Ishikawa (cell line): ENCODE measurements around the gene DNAH12.

Source experiments
- CEBPB ChIP-seq: IDR thresholded peaks from 2 replicates; pipeline ENCODE4 v1.6.1; 2012
- EP300 ChIP-seq: IDR thresholded peaks from 2 replicates; pipeline ENCODE4 v1.6.1; 2012; ENCODE audit warnings: borderline replicate concordance
- NFIC ChIP-seq: IDR thresholded peaks from 2 replicates; pipeline ENCODE4 v1.6.1; 2012
- RAD21 ChIP-seq: IDR thresholded peaks from 2 replicates; pipeline ENCODE4 v1.6.1; 2012; ENCODE audit warnings: low read depth
- REST ChIP-seq: IDR thresholded peaks from 2 replicates; pipeline ENCODE4 v1.6.1; 2012; ENCODE audit warnings: low read depth, mild to moderate bottlenecking
- TAF1 ChIP-seq: IDR thresholded peaks from 2 replicates; pipeline ENCODE4 v1.6.1; 2012; ENCODE audit warnings: low read depth, mild to moderate bottlenecking
- TEAD4 ChIP-seq: IDR thresholded peaks from 2 replicates; pipeline ENCODE4 v1.6.1; 2012
- YY1 ChIP-seq: IDR thresholded peaks from 2 replicates; pipeline ENCODE4 v1.6.1; 2012; ENCODE audit warnings: low read depth
- TF ChIP-seq, protein P1 (sequence below): IDR thresholded peaks from 2 replicates; pipeline ENCODE4 v1.6.1; 2012
- TF ChIP-seq, protein P2 (sequence below): IDR thresholded peaks from 2 replicates; pipeline ENCODE4 v1.6.1; 2012

DNA sequence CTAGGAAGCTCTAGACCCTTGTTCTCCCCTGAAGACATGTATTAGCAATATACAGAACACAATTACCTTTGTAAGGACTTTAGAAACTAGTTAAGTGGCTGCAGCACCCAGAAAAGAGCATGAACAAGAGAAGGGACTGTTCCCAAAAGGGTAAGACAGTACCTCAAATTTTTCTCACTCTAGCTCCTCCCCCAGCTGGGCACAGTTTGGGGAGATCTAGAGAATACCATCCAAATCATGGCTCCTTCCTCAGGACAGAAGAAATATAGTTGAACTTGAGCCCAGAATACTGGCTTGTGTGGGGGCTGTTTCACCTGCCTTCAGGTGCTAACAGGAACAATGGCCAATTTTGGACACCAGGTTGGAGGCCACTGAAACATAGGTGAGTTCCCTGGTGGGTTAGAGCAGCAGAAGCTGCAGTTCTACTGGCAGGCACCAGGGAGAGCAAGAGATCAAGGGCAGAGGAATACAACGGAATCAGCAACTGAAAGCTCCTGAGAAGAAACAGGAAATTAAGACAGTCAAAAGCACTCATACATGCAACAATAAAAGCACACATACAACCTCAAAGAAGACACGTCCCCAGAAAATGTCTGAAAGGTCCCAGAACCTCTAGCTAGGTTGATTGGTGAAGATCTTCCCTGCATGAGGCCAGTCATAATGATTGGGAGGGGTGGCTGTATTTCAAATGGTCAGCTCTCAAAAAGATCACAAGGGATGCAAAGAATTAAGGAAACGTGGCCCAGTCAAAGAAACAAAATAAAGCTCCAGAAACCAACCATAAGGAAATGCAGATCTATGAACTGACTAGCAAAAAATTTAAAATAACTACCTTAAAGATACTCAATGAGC, 146.7 kb downstream of the DNAH12 start:
- TF ChIP-seq REST (no peak), CEBPB (no peak), EP300 (no peak), RAD21 (peak; percentile 89), TAF1 (no peak), YY1 (no peak), NFIC (no peak), TEAD4 (no peak)
- TF ChIP-seq, protein P1, sequence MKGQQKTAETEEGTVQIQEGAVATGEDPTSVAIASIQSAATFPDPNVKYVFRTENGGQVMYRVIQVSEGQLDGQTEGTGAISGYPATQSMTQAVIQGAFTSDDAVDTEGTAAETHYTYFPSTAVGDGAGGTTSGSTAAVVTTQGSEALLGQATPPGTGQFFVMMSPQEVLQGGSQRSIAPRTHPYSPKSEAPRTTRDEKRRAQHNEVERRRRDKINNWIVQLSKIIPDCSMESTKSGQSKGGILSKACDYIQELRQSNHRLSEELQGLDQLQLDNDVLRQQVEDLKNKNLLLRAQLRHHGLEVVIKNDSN = no peak
- TF ChIP-seq, protein P2, sequence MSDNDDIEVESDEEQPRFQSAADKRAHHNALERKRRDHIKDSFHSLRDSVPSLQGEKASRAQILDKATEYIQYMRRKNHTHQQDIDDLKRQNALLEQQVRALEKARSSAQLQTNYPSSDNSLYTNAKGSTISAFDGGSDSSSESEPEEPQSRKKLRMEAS = no peak
